ENCODE data around the gene ARID3A.
A peak's percentile ranks its signal among the peaks of the same experiment; 100 is the strongest.
"Not testable (repeated sequence)": the region's sequence is repeated elsewhere in the genome, so short reads cannot be mapped to it uniquely, and the experiment has no call there.

ARID3A gene

GRCh38 chr19:952680-953444, 27.0 kb downstream of the ARID3A start:
- H3K36me3 ChIP-seq (ENCODE audit: control insufficient read depth, insufficient read depth, low read length): no peaks in the 10 kb centered on the region
- H3K4me1 ChIP-seq (ENCODE audit: control insufficient read depth, insufficient read depth, low read length): no peaks in the 10 kb centered on the region
- no peak overlapping the region for H3K27ac ChIP-seq (ENCODE audit: low read depth, low read length)
- no peaks in the 10 kb centered on the region for H3K27me3 ChIP-seq (ENCODE audit: control insufficient read depth, insufficient read depth, low read length)
- H3K9ac ChIP-seq (ENCODE audit: low read length): no peak overlapping the region
- H3K4me3 ChIP-seq (ENCODE audit: low read length): peak overlapping the region; percentile 41

GRCh38 chr19:953445-954271, 27.8 kb downstream of the ARID3A start:
- Histone ChIP-seq H3K36me3 (ENCODE audit: control insufficient read depth, insufficient read depth, low read length) (no peaks in the 10 kb centered on the region), H3K27ac (ENCODE audit: low read depth, low read length) (no peak overlapping the region), H3K27me3 (ENCODE audit: control insufficient read depth, insufficient read depth, low read length) (no peaks in the 10 kb centered on the region), H3K4me3 (ENCODE audit: low read length) (no peak overlapping the region), H3K9ac (ENCODE audit: low read length) (no peak overlapping the region), H3K4me1 (ENCODE audit: control insufficient read depth, insufficient read depth, low read length) (no peaks in the 10 kb centered on the region)

GRCh38 chr19:954272-954671, 28.4 kb downstream of the ARID3A start:
- Histone ChIP-seq H3K4me3 (ENCODE audit: low read length) (no peak overlapping the region), H3K4me1 (ENCODE audit: control insufficient read depth, insufficient read depth, low read length) (no peaks in the 10 kb centered on the region), H3K27me3 (ENCODE audit: control insufficient read depth, insufficient read depth, low read length) (no peaks in the 10 kb centered on the region), H3K27ac (ENCODE audit: low read depth, low read length) (no peak overlapping the region), H3K36me3 (ENCODE audit: control insufficient read depth, insufficient read depth, low read length) (no peaks in the 10 kb centered on the region), H3K9ac (ENCODE audit: low read length) (no peak overlapping the region)

- Histone ChIP-seq H3K27me3 (ENCODE audit: control insufficient read depth, insufficient read depth, low read length) (no peaks in the 10 kb centered on the region), H3K36me3 (ENCODE audit: control insufficient read depth, insufficient read depth, low read length) (no peaks in the 10 kb centered on the region), H3K4me1 (ENCODE audit: control insufficient read depth, insufficient read depth, low read length) (no peaks in the 10 kb centered on the region), H3K9ac (ENCODE audit: low read length) (no peak overlapping the region), H3K4me3 (ENCODE audit: low read length) (no peak overlapping the region), H3K27ac (ENCODE audit: low read depth, low read length) (no peak overlapping the region)
Observed at GRCh38 chr19:954672-955494, 29.0 kb downstream of the ARID3A start.

- H3K27ac ChIP-seq (ENCODE audit: low read depth, low read length): no peak overlapping the region
- H3K4me3 ChIP-seq (ENCODE audit: low read length): no peak overlapping the region
- H3K27me3 ChIP-seq (ENCODE audit: control insufficient read depth, insufficient read depth, low read length): no peaks in the 10 kb centered on the region
- no peak overlapping the region for H3K9ac ChIP-seq (ENCODE audit: low read length)
- H3K36me3 ChIP-seq (ENCODE audit: control insufficient read depth, insufficient read depth, low read length): no peaks in the 10 kb centered on the region
- H3K4me1 ChIP-seq (ENCODE audit: control insufficient read depth, insufficient read depth, low read length): no peaks in the 10 kb centered on the region
Observed at GRCh38 chr19:955803-956765, 30.2 kb downstream of the ARID3A start.

GRCh38 chr19:956766-957440, 31.1 kb downstream of the ARID3A start:
- Histone ChIP-seq H3K27me3 (ENCODE audit: control insufficient read depth, insufficient read depth, low read length) (no peaks in the 10 kb centered on the region), H3K36me3 (ENCODE audit: control insufficient read depth, insufficient read depth, low read length) (no peaks in the 10 kb centered on the region), H3K4me1 (ENCODE audit: control insufficient read depth, insufficient read depth, low read length) (no peaks in the 10 kb centered on the region), H3K27ac (ENCODE audit: low read depth, low read length) (no peak overlapping the region), H3K9ac (ENCODE audit: low read length) (no peak overlapping the region), H3K4me3 (ENCODE audit: low read length) (no peak overlapping the region)

- H3K27ac ChIP-seq (ENCODE audit: low read depth, low read length); H3K9ac ChIP-seq (ENCODE audit: low read length); H3K4me1 ChIP-seq (ENCODE audit: control insufficient read depth, insufficient read depth, low read length); H3K27me3 ChIP-seq (ENCODE audit: control insufficient read depth, insufficient read depth, low read length); H3K4me3 ChIP-seq (ENCODE audit: low read length); H3K36me3 ChIP-seq (ENCODE audit: control insufficient read depth, insufficient read depth, low read length): not testable (repeated sequence)
Observed at GRCh38 chr19:957578-957977, 31.7 kb downstream of the ARID3A start.

- Histone ChIP-seq H3K27me3 (ENCODE audit: control insufficient read depth, insufficient read depth, low read length) (no peaks in the 10 kb centered on the region), H3K36me3 (ENCODE audit: control insufficient read depth, insufficient read depth, low read length) (no peaks in the 10 kb centered on the region), H3K4me3 (ENCODE audit: low read length) (no peak overlapping the region), H3K9ac (ENCODE audit: low read length) (no peak overlapping the region), H3K4me1 (ENCODE audit: control insufficient read depth, insufficient read depth, low read length) (no peaks in the 10 kb centered on the region), H3K27ac (ENCODE audit: low read depth, low read length) (no peak overlapping the region)
Observed at GRCh38 chr19:958967-959855, 33.4 kb downstream of the ARID3A start.

- Histone ChIP-seq H3K4me3 (ENCODE audit: low read length) (no peak overlapping the region), H3K27ac (ENCODE audit: low read depth, low read length) (no peak overlapping the region), H3K36me3 (ENCODE audit: control insufficient read depth, insufficient read depth, low read length) (no peaks in the 10 kb centered on the region), H3K9ac (ENCODE audit: low read length) (no peak overlapping the region), H3K27me3 (ENCODE audit: control insufficient read depth, insufficient read depth, low read length) (no peaks in the 10 kb centered on the region), H3K4me1 (ENCODE audit: control insufficient read depth, insufficient read depth, low read length) (no peaks in the 10 kb centered on the region)
Observed at GRCh38 chr19:960020-960419, 34.2 kb downstream of the ARID3A start.

GRCh38 chr19:960601-960938, 34.7 kb downstream of the ARID3A start:
- Histone ChIP-seq H3K4me3 (ENCODE audit: low read length) (no peak overlapping the region), H3K36me3 (ENCODE audit: control insufficient read depth, insufficient read depth, low read length) (no peaks in the 10 kb centered on the region), H3K27me3 (ENCODE audit: control insufficient read depth, insufficient read depth, low read length) (no peaks in the 10 kb centered on the region), H3K9ac (ENCODE audit: low read length) (no peak overlapping the region), H3K27ac (ENCODE audit: low read depth, low read length) (no peak overlapping the region), H3K4me1 (ENCODE audit: control insufficient read depth, insufficient read depth, low read length) (no peaks in the 10 kb centered on the region)

Data from rectal smooth muscle tissue (tissue), 1 donor.